SH-SY5Y (cell line): ENCODE results near the gene TRIM2.

Experiments
- GATA2 ChIP-seq: IDR thresholded peaks from 2 replicates; pipeline ENCODE4 v1.6.1; 2011; ENCODE audit warnings: mild to moderate bottlenecking, low read depth, low read length
- GATA3 ChIP-seq: IDR thresholded peaks from 2 replicates; pipeline ENCODE4 v1.6.1; 2011; ENCODE audit warnings: low read depth, mild to moderate bottlenecking, low read length, moderate library complexity

DNA sequence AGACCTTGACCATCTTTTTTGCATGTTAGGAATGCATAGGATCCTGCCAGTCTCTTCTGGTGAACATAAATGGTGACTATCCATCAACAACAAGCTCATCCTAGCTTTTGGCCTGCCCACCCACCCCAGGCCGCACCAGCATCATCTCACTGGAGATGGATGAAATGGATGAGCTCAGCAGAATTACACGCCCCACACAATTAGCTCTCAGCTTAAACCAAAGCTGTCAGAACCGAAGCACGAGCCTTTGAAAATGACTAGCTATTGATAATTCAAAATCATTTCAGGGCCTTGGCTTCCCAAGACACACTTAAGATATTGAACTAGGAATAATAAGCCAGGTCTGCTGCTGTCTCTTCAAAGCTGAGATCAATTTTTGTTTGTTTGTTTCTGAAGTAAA lies 77.8 kb downstream of the TRIM2 start:
- TF ChIP-seq GATA2: no peak
- TF ChIP-seq GATA3: no peak
